Measurements from ENCODE around the gene HCN1. TPM values are rescaled to one million over a fixed set of nuclear protein-coding genes. Genes with fewer than 3 reads are reported as not detected.
"Not testable (repeated sequence)": the region's sequence is repeated elsewhere in the genome, so short reads cannot be mapped to it uniquely, and the experiment has no call there.

The HCN1 gene
- polyA plus RNA-seq, 2 of the 4 experiments (the other 2 are of a cell fraction): not detected

DNA sequence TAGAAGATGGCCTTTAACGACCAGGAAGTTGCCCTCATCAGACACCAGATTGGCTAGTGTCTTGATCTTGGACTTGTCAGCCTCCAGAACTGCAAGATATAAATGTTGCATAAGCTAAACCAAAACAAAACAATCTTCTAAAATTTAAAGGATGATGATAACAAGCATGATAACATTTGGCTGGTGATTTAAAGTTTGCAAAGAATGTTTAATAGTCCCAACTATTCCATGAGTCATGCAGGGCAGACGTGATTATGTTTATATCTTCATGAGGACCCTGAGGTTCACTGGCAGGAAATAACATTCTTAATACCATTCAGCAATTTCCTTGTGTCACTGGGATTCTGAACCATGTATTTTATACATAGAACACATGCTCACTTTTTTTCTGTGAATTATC lies 319.8 kb downstream of the HCN1 start:
- Histone ChIP-seq H3K9me3 (0 out of 3 replicates have a peak, but pooled peaks cover 6% of the 10 kb centered on the region), H3K27ac (no peak overlapping the region), H3K4me3 (no peak overlapping the region), H3K4me1 (no peaks in the 10 kb centered on the region), H3K4me2 (no peak overlapping the region)
- ChIA-PET CTCF (no interaction called here), POLR2A (no interaction called here)
- WGBS (ENCODE audit: missing lambda C conversion rate): 0% methylated on average over 2 of the region's 2 CpGs
- FAIRE-seq: no peak
- ATAC-seq: no peak
- DNase-seq (ENCODE audit: low read depth in 1 of 2, low spot score in 1 of 2): no peak
- TF ChIP-seq KDM1A (IDR thresholded peaks at IDR 0.05; ENCODE audit: low read depth) (no peak), JUNB (IDR thresholded peaks at IDR 0.05) (no peak), KDM5A (IDR thresholded peaks at IDR 0.05) (no peak), NPAS2 (CRISPR knock-in tag; IDR thresholded peaks at IDR 0.05; ENCODE audit: borderline replicate concordance) (no peak)

DNA sequence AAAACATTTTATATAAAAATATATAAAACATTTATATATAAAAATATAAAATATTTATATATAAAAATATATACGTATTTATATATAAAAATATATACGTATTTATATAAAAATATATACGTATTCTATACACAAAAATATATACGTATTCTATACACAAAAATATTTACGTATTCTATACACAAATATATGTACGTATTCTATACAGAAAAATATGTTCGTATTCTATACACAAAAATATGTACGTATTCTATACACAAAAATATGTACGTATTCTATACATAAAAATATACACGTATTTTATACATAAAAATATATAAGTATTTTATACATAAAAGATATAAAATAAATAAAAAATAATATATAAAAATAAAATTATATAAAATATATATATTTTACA lies 323.6 kb downstream of the HCN1 start:
- Histone ChIP-seq H3K4me1 (no peaks in the 10 kb centered on the region), H3K4me3 (no peak overlapping the region), H3K4me2 (no peak overlapping the region), H3K9me3 (0 out of 3 replicates have a peak, but pooled peaks cover 6% of the 10 kb centered on the region), H3K27ac (no peak overlapping the region)
- ATAC-seq: no peak
- no peak for TF ChIP-seq RAD21 (conservative IDR thresholded peaks at IDR 0.05 in 1 of 2, IDR thresholded peaks at IDR 0.05 in 1 of 2)
- TF ChIP-seq EP300 (IDR thresholded peaks at IDR 0.05): no peak
- TF ChIP-seq, protein P1, sequence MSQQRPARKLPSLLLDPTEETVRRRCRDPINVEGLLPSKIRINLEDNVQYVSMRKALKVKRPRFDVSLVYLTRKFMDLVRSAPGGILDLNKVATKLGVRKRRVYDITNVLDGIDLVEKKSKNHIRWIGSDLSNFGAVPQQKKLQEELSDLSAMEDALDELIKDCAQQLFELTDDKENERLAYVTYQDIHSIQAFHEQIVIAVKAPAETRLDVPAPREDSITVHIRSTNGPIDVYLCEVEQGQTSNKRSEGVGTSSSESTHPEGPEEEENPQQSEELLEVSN (IDR thresholded peaks at IDR 0.05; ENCODE audit: borderline replicate concordance, low read depth): no peak
- TF ChIP-seq SREBF2 (IDR thresholded peaks at IDR 0.05): no peak
- no peak for TF ChIP-seq KDM1A (IDR thresholded peaks at IDR 0.05; ENCODE audit: low read depth)
- no peak for TF ChIP-seq BHLHE40 (IDR thresholded peaks at IDR 0.05; ENCODE audit: low read depth, low read length)
- TF ChIP-seq ZSCAN20 (CRISPR knock-in tag; IDR thresholded peaks at IDR 0.05): no peak
- TF ChIP-seq ESRRA (IDR thresholded peaks at IDR 0.05; ENCODE audit: borderline replicate concordance, low read length): no peak
- TF ChIP-seq RARB (CRISPR knock-in tag; IDR thresholded peaks at IDR 0.05): no peak
- TF ChIP-seq HOXB13 (CRISPR knock-in tag; IDR thresholded peaks at IDR 0.05; ENCODE audit: low read depth): no peak
- TF ChIP-seq, protein P2, sequence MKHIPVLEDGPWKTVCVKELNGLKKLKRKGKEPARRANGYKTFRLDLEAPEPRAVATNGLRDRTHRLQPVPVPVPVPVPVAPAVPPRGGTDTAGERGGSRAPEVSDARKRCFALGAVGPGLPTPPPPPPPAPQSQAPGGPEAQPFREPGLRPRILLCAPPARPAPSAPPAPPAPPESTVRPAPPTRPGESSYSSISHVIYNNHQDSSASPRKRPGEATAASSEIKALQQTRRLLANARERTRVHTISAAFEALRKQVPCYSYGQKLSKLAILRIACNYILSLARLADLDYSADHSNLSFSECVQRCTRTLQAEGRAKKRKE (CRISPR knock-in tag; IDR thresholded peaks at IDR 0.05; ENCODE audit: low read depth): no peak
- TF ChIP-seq CHD4 (IDR thresholded peaks at IDR 0.05; ENCODE audit: borderline replicate concordance): no peak
- no peak for TF ChIP-seq CBX8 (IDR thresholded peaks at IDR 0.05)
- DNase-seq (ENCODE audit: low read depth in 1 of 2, low spot score in 1 of 2): no peak
- no peak for FAIRE-seq
- ChIA-PET CTCF (no interaction called here), POLR2A (no interaction called here)
- WGBS (ENCODE audit: missing lambda C conversion rate): 60% methylated on average over 10 of the region's 10 CpGs

DNA sequence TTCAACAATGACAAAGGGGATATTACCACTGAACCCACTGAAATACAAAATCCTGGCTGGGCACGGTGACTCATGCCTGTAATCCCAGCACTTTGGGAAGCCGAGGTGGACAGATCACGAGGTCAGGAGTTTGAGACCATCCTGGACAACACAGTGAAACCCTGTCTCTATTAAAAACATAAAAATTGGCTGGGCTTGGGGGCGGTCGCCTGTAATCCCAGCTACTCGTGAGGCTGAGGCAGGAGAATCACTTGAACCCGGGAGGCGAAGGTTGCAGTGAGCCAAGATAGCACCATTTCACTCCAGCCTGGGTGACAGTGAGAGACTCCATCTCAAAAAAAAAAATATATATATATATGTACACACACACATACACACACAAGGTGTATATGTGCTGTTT lies 324.8 kb downstream of the HCN1 start:
- ATAC-seq; DNase-seq (ENCODE audit: low read depth in 1 of 2, low spot score in 1 of 2); FAIRE-seq; H3K9me3 ChIP-seq; POLR2A ChIA-PET; H3K4me1 ChIP-seq; CTCF ChIA-PET; H3K27ac ChIP-seq; H3K4me2 ChIP-seq; H3K4me3 ChIP-seq: not testable (repeated sequence)
- 35% methylated on average over 8 of the region's 8 CpGs for WGBS (ENCODE audit: missing lambda C conversion rate)

DNA sequence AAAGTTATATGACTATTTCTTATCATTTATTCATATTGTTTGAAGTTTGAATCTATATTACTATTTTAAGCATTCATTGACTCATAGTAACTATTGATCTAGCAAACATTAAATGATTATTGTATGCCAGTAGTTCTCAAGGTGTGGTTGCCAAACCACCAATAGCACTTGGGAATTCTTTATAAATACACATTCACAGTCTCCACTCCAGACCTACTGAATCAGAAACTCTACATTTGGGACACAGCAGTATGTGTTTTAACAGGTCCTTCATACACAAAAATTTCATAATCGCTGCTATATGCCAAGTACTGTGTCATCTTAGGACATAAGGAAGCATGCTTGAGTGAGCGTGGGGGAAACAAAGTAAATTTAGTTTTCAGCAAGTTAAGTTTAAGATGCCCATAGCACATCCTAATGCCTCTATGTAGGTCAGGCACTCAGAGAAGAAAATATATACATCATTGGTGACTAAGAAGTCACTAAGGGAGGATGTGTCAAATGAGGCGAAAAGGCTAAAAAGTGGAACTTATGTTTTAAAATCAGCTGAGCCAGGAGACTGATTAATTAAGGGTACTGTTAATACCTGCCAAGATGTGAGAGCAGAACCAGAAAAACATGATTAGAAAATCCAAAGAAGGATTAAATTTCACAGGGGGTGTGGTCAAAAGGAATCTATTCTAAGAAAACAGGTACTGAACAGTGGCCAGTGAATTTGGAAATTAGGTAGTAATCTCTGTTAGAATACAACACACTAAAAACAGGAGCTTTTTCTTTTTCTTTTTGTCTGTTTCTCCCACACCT lies 340.8 kb downstream of the HCN1 start:
- ChIA-PET POLR2A (no interaction called here), CTCF (no interaction called here)
- no peaks in the 10 kb centered on the region for H3K9me3 ChIP-seq
- ATAC-seq (no peak), DNase-seq (ENCODE audit: low read depth in 1 of 2, low spot score in 1 of 2) (no peak), FAIRE-seq (no peak)
- no peak overlapping the region for H3K27ac ChIP-seq
- H3K4me3 ChIP-seq: no peak overlapping the region
- H3K4me1 ChIP-seq: no peaks in the 10 kb centered on the region
- H3K4me2 ChIP-seq: no peak overlapping the region
- WGBS (ENCODE audit: missing lambda C conversion rate): 6% methylated on average over 3 of the region's 3 CpGs
- TF ChIP-seq EHMT2 (IDR thresholded peaks at IDR 0.05; ENCODE audit: low read depth) (no peak), SMC3 (IDR thresholded peaks at IDR 0.05) (no peak), JUNB (IDR thresholded peaks at IDR 0.05) (no peak), HOXA7 (CRISPR knock-in tag; IDR thresholded peaks at IDR 0.05) (no peak), POLR2AphosphoS2 (conservative IDR thresholded peaks at IDR 0.05; ENCODE audit: low read length) (no peak), ZSCAN20 (CRISPR knock-in tag; IDR thresholded peaks at IDR 0.05) (no peak), RCOR1 (IDR thresholded peaks at IDR 0.05; ENCODE audit: low read depth, low read length) (no peak), HOXB13 (CRISPR knock-in tag; IDR thresholded peaks at IDR 0.05; ENCODE audit: low read depth) (no peak), ZFP36 (IDR thresholded peaks at IDR 0.05; ENCODE audit: borderline replicate concordance, partially characterized antibody) (no peak), RARB (CRISPR knock-in tag; IDR thresholded peaks at IDR 0.05) (no peak), PHF8 (IDR thresholded peaks at IDR 0.05; ENCODE audit: borderline replicate concordance, low read depth) (no peak)
- TF ChIP-seq, protein P1 (IDR thresholded peaks at IDR 0.05; ENCODE audit: borderline replicate concordance, low read depth): no peak
- TF ChIP-seq, protein P3, sequence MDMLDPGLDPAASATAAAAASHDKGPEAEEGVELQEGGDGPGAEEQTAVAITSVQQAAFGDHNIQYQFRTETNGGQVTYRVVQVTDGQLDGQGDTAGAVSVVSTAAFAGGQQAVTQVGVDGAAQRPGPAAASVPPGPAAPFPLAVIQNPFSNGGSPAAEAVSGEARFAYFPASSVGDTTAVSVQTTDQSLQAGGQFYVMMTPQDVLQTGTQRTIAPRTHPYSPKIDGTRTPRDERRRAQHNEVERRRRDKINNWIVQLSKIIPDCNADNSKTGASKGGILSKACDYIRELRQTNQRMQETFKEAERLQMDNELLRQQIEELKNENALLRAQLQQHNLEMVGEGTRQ (IDR thresholded peaks at IDR 0.05): no peak
- TF ChIP-seq, protein P4, sequence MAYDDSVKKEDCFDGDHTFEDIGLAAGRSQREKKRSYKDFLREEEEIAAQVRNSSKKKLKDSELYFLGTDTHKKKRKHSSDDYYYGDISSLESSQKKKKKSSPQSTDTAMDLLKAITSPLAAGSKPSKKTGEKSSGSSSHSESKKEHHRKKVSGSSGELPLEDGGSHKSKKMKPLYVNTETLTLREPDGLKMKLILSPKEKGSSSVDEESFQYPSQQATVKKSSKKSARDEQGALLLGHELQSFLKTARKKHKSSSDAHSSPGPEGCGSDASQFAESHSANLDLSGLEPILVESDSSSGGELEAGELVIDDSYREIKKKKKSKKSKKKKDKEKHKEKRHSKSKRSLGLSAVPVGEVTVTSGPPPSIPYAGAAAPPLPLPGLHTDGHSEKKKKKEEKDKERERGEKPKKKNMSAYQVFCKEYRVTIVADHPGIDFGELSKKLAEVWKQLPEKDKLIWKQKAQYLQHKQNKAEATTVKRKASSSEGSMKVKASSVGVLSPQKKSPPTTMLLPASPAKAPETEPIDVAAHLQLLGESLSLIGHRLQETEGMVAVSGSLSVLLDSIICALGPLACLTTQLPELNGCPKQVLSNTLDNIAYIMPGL (CRISPR knock-in tag; IDR thresholded peaks at IDR 0.05; ENCODE audit: borderline replicate concordance): no peak

Data from A549 (cell line).